RWPE2 (cell line): ENCODE results near the gene YOD1.
"Not testable (repeated sequence)": the region's sequence is repeated elsewhere in the genome, so short reads cannot be mapped to it uniquely, and the experiment has no call there.

Experiments
- ATAC-seq: fragments of 200-7000 bp; cut with Tn5 transposase; 3 replicates; pipeline ENCODE4 v1.9.1; 2021; ENCODE audit warnings: low read depth
- DNase-seq: peaks from one replicate; pipeline ENCODE4 v3.0.0-alpha.2; 2020; ENCODE audit warnings: low spot score
- H3K27ac ChIP-seq: fragments of 450-650 bp; 2 replicates; pipeline ENCODE4 v1.5.1; 2017; ENCODE audit warnings: mild to moderate bottlenecking; ENCODE audit not compliant: poor library complexity, severe bottlenecking
- H3K27me3 ChIP-seq: fragments of 250-450 bp; sonication (Bioruptor Pico); 2 replicates; pipeline ENCODE4 v1.5.1; 2021; ENCODE audit warnings: mild to moderate bottlenecking, moderate library complexity; ENCODE audit not compliant: insufficient read depth, poor library complexity, severe bottlenecking
- H3K36me3 ChIP-seq: fragments of 250-450 bp; sonication (Bioruptor Pico); 2 replicates; pipeline ENCODE4 v1.5.1; 2020; ENCODE audit warnings: low read depth, mild to moderate bottlenecking, moderate library complexity
- H3K4me1 ChIP-seq: fragments of 250-450 bp; sonication (Bioruptor Pico); 2 replicates; pipeline ENCODE4 v1.5.1; 2021; ENCODE audit warnings: mild to moderate bottlenecking, moderate library complexity; ENCODE audit not compliant: insufficient read depth, poor library complexity, severe bottlenecking
- H3K4me3 ChIP-seq: fragments of 250-450 bp; sonication (Bioruptor Pico); 2 replicates; pipeline ENCODE4 v1.5.1; 2021; ENCODE audit warnings: mild to moderate bottlenecking, moderate library complexity; ENCODE audit not compliant: severe bottlenecking
- H3K9me3 ChIP-seq: fragments of 250-450 bp; sonication (Bioruptor Pico); 2 replicates; pipeline ENCODE4 v1.5.1; 2021; ENCODE audit warnings: mild to moderate bottlenecking, moderate library complexity; ENCODE audit not compliant: severe bottlenecking
- CTCF ChIP-seq: fragments of 450-650 bp; IDR thresholded peaks from one replicate; pipeline ENCODE4 v1.5.1; 2017; ENCODE audit warnings: mild to moderate bottlenecking, moderate library complexity; ENCODE audit not compliant: poor library complexity, severe bottlenecking

YOD1 gene

DNA sequence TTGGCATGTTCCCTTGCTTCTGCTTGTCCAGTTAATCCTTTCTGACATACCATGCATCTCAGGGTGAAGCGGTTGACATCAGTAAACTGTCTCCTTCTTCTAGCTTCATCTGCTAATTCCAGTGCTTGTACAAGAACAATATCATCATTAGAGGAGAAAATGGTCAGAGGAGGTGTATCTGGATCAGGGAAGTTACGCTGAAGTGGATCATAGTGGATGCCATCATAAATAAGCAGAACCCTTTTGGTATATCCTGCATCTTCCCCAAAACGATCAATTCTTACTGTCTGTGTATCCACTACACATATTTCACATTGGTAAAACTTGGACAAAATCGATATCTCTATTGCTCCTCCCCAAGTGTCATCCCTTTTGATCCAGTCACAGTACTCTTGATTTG lies 2.0 kb downstream of the YOD1 start:
- H3K4me3 ChIP-seq: no peak overlapping the region
- no peak for ATAC-seq
- peak overlapping the region; percentile 81 for H3K27ac ChIP-seq

DNA sequence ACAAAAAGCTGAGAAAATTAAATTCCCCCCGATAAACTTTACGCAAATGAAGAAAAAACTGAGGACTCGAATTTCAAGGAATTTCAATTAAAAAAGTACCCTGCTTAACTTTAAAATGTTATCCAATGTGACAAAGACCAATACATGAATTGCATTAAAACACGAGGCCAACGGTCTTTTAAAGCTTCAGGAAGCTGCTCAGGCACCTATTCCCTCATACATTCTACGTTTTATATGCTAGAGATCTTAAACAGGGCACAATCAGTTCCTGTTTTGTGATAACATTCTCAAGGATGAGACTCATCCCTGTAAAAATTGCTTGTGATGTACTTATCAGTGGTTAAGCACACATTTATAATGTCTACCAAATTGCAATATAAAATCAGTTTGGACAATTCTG lies 3.0 kb downstream of the YOD1 start:
- H3K36me3 ChIP-seq: peaks cover 61% of the 10 kb centered on the region
- H3K27me3 ChIP-seq: no peaks in the 10 kb centered on the region
- H3K9me3 ChIP-seq: no peaks in the 10 kb centered on the region
- no peak for ATAC-seq
- no peak overlapping the region for H3K4me3 ChIP-seq
- TF ChIP-seq CTCF: no peak
- DNase-seq: no peak
- H3K27ac ChIP-seq: peak overlapping the region; percentile 3
- peaks cover 38% of the 10 kb centered on the region for H3K4me1 ChIP-seq

More for the DNA sequence above, 2.0 kb downstream of the YOD1 start:
- Histone ChIP-seq H3K9me3 (no peaks in the 10 kb centered on the region), H3K27me3 (no peaks in the 10 kb centered on the region), H3K4me1 (peaks cover 38% of the 10 kb centered on the region), H3K36me3 (peaks cover 52% of the 10 kb centered on the region)
- no peak for TF ChIP-seq CTCF
- no peak for DNase-seq

GRCh38 chr1:207047505-207047904 lies 3.5 kb downstream of the YOD1 start:
- Histone ChIP-seq H3K9me3 (no peaks in the 10 kb centered on the region), H3K4me3 (no peak overlapping the region), H3K4me1 (peaks cover 38% of the 10 kb centered on the region), H3K27me3 (no peaks in the 10 kb centered on the region), H3K27ac (no peak overlapping the region), H3K36me3 (peaks cover 61% of the 10 kb centered on the region)
- no peak for ATAC-seq
- DNase-seq: no peak
- no peak for TF ChIP-seq CTCF

DNA sequence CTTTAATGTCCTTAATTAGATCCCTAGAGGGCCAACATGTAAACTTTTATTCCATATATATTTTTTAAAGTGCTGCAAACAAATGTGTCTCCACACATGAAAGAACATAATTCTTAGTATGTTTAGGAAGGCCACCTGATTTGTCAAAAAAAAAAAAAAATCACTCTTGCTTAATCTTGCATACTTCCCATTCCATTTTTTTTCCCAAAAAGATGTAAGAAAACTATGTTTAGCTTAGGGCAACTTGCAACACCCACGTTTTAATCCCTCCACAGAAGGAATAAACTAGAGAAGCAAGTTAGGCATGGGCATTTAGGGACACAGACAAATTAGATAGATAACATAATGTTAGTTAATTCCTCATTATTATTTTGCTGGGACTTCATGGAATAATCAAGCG lies 5.6 kb downstream of the YOD1 start:
- Histone ChIP-seq H3K27me3 (no peaks in the 10 kb centered on the region), H3K27ac (no peak overlapping the region), H3K9me3 (no peaks in the 10 kb centered on the region), H3K36me3 (peaks cover 61% of the 10 kb centered on the region), H3K4me1 (peaks cover 27% of the 10 kb centered on the region), H3K4me3 (no peak overlapping the region)
- TF ChIP-seq CTCF: no peak
- ATAC-seq: no peak
- no peak for DNase-seq

- DNase-seq, H3K27me3 ChIP-seq, H3K27ac ChIP-seq, ATAC-seq, H3K4me3 ChIP-seq, H3K9me3 ChIP-seq: not testable (repeated sequence)
- peaks cover 28% of the 10 kb centered on the region for H3K36me3 ChIP-seq
- H3K4me1 ChIP-seq: peaks cover 14% of the 10 kb centered on the region
Measured at GRCh38 chr1:207041397-207041796, 9.6 kb downstream of the YOD1 start.
